Fibroblast of lung (primary cell): ENCODE measurements around the gene CACNA1E.

ENCODE experiments used
- EZH2 ChIP-seq: IDR thresholded peaks from 2 replicates; pipeline ENCODE4 v1.5.1; 2012; ENCODE audit warnings: low read length, control low read depth, mild to moderate bottlenecking; ENCODE audit errors: missing control alignments
- TF ChIP-seq, protein P1 (sequence below), 2 donors: IDR thresholded peaks in 1 of 2; conservative IDR thresholded peaks in 1 of 2; 1 replicate in 1 of 2; 2 replicates in 1 of 2; pipeline ENCODE4 v1.5.1; 2011 to 2012; ENCODE audit warnings: low read length in 2 of 2, control low read depth in 1 of 2, inconsistent platforms in 1 of 2, low read depth in 1 of 2, mild to moderate bottlenecking in 1 of 2

DNA sequence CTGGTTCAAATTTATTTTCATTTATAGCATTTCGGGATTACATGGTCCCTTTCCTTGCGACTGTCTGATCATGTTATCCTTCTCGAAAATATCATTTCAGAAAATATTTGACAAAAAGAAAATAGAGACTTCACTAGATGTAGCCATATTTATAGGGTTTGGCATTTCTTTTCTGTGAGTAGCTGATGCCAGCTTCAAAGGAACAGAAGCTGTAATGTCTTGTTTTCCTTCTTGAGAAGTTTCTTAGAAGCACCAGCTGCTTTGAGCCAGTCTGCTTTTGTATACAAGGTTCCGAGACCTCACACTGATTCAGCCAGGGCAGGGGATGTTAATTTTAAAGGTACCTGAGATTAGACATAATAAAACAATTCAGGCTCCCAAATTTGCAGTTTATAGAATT is 329.9 kb downstream of the CACNA1E start:
- TF ChIP-seq, protein P1, sequence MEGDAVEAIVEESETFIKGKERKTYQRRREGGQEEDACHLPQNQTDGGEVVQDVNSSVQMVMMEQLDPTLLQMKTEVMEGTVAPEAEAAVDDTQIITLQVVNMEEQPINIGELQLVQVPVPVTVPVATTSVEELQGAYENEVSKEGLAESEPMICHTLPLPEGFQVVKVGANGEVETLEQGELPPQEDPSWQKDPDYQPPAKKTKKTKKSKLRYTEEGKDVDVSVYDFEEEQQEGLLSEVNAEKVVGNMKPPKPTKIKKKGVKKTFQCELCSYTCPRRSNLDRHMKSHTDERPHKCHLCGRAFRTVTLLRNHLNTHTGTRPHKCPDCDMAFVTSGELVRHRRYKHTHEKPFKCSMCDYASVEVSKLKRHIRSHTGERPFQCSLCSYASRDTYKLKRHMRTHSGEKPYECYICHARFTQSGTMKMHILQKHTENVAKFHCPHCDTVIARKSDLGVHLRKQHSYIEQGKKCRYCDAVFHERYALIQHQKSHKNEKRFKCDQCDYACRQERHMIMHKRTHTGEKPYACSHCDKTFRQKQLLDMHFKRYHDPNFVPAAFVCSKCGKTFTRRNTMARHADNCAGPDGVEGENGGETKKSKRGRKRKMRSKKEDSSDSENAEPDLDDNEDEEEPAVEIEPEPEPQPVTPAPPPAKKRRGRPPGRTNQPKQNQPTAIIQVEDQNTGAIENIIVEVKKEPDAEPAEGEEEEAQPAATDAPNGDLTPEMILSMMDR (conservative IDR thresholded peaks at IDR 0.05 in 1 of 2, IDR thresholded peaks at IDR 0.05 in 1 of 2; ENCODE audit: low read depth in 1 of 2, low read length in 2 of 2): no peak
- TF ChIP-seq EZH2: no peak
